H4 (cell line): Measurements from ENCODE around the gene TTC22. TPM values are rescaled to one million over a fixed set of nuclear protein-coding genes. Genes with fewer than 3 reads are reported as not detected.

Source experiments
- DNase-seq: peaks from one replicate; pipeline ENCODE4 v3.0.0-alpha.2; 2015; ENCODE audit warnings: low spot score
- total RNA-seq: library from RNA; depleted of rRNA; stranded (reverse); fragments of >200 nt; shearing (Covaris generic); gene quantifications from 2 replicates; pipeline ENCODE4 v1.2.3, GENCODE V29; 2014; rRNA removed

The TTC22 gene
- not detected in 2 replicates for total RNA-seq

DNA sequence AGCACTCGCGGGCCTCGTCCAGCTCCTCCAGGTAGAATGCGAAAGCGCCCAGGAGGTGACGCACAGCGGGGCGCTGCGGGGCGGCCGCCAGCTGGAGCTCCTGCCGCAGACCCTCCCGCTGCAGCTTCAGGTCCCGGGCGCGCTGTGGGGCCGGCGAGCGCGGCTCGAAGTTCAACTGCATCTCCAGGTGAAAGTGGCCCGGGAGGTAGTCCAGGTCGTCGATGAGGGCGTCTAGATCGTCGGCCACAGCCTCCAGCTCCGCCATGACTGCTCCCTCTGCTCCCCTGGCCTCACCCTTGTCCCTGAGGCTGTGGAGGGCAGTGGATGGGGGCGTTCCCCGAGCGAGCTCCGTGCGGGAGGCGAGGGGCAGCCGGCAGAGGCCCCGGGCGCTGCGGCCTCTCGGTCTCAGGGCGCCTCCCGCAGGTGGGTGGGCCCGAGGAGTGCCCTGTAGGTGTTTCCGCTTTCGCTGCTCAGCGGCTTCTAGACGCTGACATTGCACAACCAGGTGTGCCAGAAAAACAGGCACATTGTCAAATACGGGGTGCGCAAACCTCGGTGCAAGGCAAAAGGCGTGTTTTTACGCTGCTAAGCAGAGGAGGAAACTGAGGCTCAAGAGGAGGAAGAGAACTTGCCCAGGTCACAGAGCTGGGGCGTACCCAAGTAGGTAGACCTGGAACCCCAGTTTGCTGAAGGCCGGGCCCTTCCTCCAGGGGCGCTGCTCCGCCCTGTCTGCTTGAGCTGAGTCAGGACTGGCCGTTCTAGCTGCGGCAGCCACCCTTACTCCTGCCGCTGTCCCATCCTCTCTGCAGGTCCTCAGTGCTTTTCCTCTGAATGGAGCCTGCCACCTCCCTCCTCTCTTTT, at the start of gene TTC22:
TTC22 (minus strand) TSS at position 425 of the 861 bp plus-strand sequence; CDS start at position 265, 160 bp downstream.
- DNase-seq = no peak

DNA sequence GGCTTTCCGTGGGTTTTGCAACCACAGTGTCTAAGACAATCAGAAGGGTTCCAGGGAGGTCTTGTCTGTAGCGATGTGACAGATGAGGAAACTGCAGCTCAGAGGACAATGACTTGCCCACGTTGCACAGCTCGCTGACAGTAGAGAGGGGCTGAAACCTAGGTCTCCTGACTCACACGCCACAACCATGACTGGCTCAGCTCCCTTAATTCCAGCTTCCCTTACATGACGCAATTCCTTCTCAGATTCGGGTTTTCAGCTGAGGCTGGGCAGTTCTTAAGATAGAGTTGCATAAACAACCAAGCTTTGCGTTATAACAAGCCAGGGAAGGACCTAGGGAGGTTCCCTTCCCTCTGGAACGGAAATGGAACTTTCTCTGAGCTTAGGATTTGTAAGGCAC, 49.6 kb upstream of the TTC22 start:
- peak; percentile 98 for DNase-seq

DNA sequence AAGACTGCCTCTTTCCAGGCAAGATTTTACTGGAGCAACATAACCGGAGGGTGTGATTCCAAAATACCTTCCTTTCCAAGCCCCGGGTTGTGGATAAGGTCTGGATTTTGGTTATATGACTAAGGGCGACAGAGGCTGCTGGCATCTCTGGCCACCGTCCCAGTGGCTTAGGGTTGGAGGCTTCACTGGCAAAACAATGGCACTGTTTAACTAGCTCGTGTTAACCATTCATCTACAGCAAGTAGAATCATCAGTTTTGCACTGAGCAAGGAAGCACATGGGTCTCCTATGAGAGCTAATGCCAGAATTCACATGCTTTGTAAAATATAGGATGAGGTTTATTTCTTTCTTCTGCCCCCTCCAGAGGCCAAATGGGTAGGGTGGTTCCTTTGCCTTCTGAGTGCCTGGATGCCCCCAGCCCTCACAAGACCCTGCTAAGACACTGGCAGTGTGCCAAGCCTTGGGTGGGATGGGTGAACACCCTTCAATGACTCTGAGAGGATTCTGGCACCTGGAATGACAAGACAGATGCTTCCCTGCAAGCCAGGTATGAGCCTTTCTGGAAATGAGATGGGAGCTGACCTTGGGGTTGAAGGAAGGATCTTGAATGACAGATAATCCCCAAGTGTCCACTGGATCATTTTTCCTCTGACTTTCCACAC, 49.1 kb upstream of the TTC22 start:
- peak; percentile 58 for DNase-seq

DNA sequence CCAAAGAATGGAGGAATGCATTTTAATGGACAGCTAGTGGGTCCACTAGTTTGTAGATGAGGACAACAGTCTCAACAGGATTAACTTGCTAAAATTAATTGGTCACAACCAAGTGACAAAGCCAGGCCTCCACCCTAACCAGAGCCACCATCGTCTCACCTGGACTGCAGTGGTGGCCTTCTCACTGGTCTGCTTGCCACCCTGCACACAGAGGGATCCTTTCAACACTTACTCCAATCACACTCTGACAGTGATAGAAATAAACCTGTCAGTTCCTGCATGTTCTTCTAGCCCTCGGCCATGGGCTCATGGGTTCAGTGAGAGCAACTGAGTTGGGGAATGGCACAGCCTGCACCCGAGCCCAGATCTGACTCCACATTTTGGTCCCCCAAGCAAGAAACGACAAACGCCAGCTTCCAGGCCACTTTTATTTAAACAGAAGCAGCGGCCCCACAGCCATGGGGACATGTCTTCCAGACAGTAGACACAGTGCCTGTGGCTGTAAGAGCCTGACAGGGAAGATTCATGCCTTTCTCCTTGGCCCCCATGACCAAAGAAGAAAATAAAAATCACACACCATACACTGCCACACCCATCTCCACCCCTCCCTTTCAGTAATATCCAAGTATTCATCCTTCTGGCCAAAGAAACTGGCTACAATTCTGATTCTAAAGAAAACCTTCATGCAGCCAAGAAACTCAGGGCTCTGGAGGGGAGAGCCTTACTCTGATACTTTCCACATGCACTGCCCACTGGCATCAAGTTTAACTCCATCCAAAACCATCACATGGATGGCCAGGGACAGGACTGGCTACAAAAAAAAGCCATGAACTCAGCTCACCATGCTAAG, 48.3 kb upstream of the TTC22 start:
- DNase-seq = no peak

DNA sequence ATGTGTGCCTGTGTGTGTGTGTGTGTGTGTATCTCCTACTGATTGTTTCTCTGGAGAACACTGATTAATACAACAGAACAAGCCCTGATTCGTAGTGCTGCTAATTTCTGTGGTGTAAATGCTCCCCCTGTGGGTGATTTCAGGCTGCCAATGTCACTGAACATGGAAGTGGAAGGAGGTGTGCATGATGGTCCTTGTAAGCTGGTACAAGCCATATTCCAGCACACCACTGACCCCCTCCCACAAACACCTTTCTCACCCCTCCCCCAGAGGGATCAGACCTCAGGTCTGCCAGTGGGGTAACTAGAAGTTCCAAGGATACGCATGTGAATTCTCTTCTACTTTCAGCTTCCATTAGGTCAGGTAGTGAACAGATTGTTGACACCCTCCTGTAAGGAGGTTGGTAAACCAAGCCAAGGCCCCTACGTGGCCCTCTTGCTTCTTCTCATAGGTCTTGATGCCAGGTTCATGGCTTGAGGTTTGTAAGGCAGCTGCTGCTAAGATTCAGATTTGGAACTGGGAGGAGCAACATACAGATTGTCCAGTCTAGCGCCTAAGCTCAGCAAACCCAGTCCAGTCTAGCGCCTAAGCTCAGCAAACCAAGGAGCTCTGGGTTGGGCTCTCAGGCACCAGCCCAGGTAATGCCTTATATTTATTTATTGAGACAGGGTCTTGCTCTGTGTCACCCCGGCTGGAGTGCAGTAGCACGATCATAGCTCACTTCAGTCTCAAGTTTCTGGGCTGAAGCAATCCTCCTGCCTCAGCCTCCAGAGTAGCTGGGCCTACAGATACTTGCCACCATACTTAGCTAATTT, 47.2 kb upstream of the TTC22 start:
- no peak for DNase-seq

DNA sequence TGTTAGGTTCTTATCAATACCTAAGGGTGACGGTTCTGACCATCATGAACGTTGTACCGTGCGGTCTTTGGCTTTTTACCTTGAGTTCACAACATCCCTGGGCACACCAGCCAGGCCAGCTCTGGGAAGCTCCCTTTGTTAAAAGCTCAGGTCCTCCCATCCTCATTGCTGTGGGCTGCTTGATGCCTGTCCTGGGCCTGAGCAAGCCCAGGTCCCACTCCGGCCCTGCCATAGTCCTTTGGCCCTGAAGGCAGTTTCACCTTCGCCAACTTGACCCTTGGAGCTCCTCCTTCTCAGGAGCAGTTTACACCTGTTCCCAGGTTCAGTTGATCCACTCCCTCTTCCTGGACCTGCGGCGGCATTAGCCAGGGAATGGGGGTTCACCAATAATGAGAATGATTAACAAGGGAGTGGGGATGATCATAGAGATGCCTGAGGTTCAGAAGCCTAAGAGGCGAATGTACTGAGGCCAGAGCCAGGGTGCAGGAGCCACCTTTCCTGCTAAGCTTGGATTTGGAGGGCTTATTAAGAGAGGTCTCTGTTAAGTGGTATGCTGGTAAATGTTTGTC, 45.7 kb upstream of the TTC22 start:
- no peak for DNase-seq

DNA sequence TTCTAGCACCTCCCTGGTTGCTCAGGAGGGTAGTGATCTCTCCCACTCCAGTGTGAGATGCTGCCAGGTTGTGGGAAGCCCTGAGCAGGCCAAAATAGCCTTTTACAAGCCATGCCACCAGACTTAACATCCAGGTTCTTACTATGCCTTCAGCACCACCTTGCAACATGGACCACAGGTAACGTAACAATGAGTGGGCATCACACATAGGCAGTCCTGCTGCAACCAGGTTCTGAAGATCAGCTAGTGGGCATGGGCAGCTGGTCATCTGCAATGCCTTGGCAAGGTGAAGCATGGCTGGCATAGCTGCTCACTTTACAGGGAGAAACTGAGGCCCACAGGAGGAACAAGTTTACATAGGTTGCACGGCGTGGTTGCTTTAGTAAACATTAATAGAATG, 45.2 kb upstream of the TTC22 start:
- DNase-seq = no peak

DNA sequence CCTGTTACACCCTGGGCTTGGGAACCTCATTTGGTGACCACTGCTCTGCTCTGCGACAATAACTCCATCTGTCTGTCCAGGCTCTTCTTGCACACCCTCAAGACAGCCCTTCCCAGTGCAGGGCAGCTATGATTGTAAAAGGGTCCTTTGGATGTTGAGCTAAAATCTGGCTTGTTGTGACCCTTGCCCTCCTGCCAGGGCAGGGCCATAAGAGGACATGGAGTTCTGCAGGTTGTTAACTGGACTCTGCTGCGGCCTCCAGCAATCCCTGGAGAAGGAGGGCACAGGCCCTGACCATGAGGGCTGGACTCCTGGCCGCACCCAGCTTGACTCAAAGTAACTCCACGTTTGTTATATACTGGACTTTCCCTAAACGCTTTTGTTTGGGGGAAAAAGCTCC, 44.6 kb upstream of the TTC22 start:
- DNase-seq = no peak

DNA sequence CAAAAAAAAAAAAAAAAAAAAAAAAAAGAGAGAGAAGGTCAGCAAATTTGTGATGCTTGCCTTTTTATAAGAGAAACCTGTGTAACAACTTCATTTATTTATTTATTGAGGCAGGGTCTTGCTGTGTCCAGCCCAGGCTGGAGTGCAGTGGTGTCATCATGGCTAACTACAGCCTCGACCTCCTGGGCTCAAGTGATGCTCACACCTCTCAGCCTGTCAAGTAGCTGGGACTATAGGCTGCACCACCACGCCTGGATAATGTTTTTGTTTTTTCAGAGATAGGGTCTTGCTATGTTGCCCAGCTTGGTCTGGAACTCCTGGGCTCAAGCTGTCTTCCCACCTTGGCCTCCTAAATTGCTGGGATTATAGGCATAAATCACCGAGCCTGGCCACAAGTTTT, 43.4 kb upstream of the TTC22 start:
- DNase-seq = no peak

DNA sequence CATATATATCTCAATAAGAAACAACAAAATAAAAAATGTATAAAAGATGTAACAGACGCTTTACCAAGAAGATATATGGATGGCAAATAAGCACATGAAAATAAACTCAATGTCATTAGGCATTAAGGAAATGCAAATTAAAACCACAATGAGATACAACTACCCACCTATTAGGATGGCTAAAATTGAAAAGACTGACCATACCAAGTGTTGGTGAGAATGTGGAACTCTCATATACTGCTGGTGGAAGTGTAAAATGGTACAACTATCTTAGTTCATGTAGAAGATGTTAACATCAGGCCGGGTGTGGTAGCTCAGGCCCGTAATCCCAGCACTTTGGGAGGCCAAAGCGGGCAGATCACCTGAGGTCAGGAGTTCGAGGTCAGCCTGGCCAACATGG, 42.3 kb upstream of the TTC22 start:
- no peak for DNase-seq

DNA sequence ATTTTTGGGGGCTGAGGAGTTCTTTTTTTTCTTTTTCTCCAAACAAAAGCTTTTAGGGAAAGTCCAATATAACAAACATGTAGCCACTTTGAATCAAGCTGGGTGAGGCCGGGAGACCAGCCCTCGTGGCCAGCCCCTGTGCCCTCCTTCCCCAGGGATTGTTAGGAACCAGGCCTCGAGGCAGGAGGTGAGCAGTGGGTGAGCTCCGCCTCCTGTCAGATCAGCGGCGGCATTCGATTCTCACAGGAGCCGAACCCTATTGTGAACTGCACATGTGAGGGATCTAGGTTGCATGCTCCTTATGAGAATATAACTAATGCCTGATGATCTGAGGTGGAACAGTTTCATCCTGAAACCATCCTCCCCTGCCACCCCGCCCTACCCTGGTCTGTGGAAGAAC, 41.8 kb upstream of the TTC22 start:
- DNase-seq = no peak

DNA sequence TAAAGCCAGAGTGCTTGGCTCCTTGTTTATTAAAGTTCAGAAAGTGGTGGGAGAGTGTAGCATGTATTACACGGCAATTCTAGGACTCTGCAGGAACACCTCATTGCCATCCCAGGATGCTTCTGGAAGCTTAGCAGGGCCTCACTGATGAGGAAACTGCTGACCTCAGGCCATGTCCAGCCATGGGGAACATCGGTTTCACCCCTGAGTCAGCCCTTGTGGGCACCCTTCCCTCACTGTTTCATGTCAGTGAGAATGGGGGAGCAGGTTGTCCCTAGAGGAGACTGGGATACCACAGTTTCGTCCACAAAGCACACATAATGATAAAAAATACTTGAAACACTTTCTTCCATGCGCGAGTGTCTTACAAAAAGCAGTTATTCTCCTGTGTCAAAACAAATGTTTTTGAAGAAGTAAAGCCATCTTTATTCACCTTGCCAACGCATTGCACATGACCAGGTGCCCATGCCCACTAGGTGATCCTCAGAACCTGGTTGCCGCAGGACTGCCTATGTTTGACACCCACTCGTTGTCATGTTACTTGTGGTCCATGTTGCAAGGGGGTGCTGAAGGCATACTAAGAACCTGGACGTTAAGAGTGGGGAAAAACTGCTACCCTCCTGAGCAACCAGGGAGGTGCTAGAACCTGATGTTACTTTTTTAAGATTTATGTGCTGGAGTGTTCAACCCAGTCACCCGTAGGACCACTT, 41.2 kb upstream of the TTC22 start:
- DNase-seq = no peak

DNA sequence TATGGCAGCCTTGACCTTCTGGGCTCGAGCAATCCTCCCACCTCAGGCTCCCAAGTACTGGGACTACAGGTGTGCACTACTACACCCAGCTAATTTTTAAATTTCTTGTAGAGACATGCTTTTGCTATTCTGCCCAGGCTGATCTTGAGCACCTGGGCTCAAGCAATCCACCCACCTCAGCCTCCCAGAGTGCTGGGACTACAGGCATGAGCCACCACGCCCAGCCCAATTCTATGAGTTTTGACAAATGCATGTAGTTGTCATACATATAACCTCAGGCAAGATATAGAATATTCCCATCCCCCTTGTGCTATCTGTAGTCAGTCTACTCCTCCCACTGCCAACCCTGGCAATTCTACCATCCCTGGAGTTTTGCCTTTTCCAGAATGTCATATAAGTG, 38.7 kb upstream of the TTC22 start:
- no peak for DNase-seq

DNA sequence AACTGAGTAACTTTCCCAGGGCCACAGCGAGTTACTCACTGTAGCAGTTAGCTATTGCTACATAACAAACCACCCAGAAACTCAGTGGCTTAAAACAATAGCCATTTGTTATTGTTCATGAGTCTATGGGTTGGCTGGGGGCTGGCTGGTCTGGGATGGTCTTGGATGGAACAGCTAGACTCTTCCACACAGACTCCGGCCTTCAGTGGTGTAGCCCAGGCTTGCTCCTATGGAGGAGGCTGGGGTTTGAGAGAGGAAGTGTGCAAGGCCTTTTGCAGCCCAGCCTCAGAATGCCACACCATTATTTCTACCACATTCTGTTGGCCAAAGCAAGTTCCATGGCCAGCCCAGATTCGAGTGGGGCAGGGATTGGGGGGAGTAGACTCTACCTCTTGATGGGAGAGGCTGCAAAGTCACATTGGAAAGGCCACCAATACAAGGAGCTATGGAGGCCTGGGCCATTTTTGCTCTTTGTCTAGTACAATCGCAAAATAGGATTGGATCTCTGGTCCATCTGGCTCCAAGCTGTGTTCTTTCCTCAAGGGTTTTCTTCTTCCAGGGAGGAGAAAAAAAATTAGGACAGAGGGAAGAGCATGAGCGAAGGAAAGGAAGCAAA, 37.5 kb upstream of the TTC22 start:
- DNase-seq = no peak

DNA sequence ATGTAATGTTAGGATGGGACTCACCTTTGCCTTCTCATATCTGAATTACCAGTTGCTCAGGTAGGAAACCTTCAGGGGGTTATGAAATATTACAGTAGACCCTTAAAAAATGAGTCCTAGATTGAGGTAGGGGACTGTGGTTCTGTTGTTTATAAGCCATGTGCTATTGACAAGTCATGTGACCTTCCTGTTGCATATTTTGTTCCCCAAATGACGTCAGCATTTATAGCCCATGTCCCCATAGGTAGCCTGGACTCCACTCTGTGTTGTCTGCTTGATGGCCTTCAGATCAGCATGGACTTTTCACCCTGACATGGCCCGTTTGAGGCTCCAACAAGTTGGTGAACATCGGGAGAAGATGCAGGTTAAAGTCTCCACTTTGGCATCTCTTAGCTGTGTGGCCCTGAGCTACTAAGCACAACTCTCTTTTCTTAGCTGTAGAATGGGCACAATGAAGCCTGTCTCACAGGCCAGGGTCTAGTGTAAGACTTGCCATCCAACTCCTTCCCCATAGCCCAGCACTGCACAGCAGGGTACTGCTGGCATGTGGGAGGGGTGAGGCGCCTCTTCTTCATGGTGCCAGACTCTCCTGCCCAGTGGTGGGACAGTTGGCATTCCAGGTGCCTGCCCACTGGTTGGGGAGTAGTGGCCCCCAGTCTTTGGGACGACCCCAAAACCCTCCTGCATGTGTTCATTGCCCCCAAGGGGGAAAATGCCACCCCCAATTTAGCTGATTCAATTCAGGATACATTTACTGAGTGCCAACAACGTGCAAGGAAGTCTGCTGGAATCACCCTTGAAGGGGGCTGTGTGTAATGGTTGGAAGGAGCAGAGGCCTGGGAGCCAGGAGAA, 36.1 kb upstream of the TTC22 start:
- DNase-seq = no peak

DNA sequence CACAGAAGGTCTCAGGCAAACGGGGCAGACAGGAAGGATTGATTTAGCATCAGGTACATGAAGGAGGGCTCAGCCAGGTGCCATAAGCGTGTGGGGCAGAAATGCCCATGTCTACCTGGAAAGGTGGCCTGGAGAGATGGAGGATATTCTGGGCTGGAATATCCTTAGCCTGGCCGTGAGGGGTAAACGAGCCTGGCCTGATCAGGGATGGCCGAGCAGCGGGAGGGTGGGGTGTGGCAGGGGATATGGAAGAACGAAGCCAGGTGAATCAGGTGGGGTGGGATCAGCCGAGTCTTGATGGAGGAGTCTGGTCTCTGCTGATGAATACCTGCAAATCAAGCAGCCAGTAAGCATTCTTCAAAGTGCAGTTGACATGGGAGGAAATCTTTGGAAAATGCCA, 35.5 kb upstream of the TTC22 start:
- DNase-seq = no peak

DNA sequence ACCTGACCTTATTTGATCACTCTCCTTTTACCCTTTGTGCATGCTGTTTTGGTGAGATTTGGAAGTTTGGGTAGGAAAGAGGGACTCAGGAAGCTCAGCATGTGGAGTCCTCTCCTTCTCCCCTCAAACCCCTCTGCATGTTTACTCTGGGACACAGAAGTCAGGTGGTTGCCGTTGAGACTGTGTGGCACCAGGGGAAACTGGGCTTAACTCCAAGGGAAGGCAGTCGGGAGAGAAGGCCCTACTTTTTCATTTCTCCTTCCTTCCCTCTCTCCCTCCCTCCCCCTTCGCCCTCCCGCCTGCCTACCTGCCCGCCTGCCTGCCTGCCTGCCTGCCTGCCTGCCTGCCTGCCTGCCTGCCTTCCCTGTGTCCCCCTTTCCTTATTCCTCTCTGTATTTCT, 34.8 kb upstream of the TTC22 start:
- DNase-seq = no peak

DNA sequence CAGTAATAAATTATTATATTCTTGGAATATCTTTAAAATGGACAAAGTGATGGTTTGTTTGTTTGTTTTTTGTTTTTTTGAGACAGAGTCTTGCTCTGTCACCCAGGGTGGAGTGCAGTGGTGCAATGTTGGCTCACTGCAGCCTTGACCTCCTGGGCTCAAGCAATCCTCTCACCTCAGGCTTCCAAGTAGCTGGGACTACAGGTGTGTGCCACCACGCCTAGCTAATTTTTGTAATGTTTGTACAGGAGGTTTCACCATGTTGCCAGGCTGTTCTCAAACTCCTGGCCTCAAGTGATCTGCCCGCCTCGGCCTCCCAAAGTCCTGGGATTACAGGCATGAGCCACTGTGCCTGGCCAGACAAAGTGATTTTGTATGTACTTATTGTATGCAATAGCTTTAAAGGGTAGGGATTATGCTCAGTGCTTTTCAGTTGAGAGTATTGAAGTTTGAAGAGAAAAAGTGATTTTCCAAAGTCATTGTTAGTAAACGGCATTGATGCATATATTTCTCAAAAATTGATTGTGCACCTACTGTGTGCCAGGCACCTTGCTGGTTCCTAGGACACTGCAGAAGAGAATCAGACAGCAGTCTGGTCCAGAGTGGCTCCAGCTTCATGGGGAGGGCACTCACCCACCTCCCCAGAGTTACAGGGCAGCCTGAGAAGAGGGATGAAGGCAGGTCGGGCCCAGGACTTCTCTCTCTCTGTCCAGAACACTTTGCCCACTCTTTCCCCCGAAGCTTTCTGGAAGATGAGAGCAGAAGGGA, 34.2 kb upstream of the TTC22 start:
- no peak for DNase-seq
